VCaP (cell line): ENCODE measurements around the gene TXNDC11.
A peak's percentile ranks its signal among the peaks of the same experiment; 100 is the strongest.

Source experiments
- H3K27ac ChIP-seq: fragments of 450-650 bp; 2 replicates; pipeline ENCODE4 v1.5.1; 2017
- TF ChIP-seq, protein P1 (sequence below): fragments of 450-650 bp; conservative IDR thresholded peaks from 2 replicates; pipeline ENCODE4 v1.5.1; 2017; ENCODE audit warnings: mild to moderate bottlenecking, moderate library complexity

Gene TXNDC11

DNA sequence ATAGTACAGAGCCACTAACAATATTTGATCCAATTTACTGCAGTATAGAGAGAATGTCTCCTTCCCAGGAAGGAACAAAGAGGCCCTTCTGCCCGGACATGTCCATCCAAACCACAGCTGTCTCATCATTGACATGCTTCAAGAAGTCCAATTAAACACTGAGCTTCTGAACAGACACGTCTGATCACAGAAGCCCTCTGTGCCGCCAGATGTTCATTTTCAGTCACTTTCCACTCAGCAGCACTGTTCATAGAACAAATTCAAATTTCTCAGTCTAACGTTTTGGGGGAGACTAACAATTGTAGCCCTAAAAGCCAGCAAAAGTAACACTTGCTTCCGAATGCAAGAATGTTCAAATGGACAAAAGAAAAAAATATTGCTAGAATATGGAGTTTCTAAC lies 39.1 kb upstream of the TXNDC11 start:
- TF ChIP-seq, protein P1, sequence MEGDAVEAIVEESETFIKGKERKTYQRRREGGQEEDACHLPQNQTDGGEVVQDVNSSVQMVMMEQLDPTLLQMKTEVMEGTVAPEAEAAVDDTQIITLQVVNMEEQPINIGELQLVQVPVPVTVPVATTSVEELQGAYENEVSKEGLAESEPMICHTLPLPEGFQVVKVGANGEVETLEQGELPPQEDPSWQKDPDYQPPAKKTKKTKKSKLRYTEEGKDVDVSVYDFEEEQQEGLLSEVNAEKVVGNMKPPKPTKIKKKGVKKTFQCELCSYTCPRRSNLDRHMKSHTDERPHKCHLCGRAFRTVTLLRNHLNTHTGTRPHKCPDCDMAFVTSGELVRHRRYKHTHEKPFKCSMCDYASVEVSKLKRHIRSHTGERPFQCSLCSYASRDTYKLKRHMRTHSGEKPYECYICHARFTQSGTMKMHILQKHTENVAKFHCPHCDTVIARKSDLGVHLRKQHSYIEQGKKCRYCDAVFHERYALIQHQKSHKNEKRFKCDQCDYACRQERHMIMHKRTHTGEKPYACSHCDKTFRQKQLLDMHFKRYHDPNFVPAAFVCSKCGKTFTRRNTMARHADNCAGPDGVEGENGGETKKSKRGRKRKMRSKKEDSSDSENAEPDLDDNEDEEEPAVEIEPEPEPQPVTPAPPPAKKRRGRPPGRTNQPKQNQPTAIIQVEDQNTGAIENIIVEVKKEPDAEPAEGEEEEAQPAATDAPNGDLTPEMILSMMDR, result no peak
- no peak overlapping the region; the same call in 1 of the 2 replicates for H3K27ac ChIP-seq

DNA sequence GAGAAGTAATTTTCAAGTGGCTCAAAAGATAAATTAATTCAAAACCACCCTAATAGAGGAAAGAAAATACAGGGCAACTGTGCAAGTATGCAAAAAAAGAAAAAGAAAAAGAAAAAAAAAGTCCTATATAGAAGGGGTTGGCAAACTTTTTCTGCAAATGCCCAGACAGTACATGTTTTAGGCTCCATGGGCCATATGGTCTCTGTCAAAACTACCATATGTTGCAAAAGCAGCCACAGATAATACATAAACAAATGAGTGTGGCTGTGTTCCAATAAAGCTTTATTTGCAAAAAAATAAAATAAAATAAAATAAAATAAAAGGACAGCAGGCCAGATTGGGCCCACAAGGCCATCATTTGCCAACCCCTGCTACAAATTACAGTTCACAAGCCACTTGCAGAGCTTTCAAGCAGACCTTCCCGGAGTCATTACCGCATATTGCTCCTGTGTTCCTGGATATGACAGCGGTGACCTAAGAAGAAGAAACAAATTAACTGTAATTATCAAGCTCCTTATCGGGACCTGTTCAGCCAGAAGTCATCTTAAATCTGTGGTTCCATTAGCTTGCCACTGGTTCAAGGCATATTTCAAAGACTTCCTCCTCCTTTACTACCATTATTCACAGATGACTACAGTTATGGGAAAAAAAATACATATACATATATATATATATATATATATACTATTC lies 38.5 kb upstream of the TXNDC11 start:
- TF ChIP-seq, protein P1, result no peak
- H3K27ac ChIP-seq, result no peak overlapping the region

DNA sequence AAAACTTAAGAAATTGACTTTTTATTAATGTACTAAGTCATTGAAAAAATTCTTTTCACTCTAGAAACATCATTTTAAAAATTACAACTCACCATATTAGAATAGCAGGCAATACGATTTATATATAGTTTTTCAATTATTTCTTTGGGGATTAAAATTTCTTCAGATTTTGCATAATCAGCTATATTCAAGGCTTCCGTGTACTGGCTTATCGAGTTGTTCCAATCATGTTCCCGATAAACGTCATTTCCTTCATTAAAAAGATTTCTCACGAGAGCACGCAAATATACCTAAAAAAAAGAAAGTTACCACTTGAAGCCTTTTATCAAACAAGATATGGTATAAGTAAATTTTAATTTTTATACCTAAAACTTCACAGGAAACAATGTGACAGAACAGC lies 36.4 kb upstream of the TXNDC11 start:
- TF ChIP-seq, protein P1, result no peak
- no peak overlapping the region for H3K27ac ChIP-seq

DNA sequence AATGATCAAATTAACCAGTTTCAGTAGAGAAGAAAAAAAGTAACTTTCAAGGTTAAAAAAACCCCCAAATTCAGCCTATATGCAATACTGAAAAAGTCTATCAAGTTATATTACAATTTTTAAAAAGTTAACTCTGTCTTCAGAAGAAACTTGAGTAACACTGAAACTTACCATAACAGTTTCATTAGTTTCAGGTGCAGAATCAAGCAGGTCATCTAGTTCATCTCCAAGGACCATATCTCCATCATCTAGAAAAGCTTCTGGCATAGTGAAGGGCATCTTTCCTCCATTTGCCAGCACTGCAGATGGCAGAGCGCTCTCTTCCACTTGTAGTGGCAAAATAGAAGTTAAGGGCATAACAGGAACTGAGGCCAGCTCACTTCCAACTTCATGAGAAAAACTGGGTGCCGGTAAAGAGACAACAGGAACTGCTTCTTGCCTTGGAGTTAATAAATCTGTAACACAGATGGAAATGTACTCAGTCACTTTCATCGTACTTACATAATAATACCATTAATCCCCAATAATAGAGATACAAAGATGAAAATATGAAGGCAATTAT lies 31.5 kb upstream of the TXNDC11 start:
- H3K27ac ChIP-seq, result no peak overlapping the region
- TF ChIP-seq, protein P1, result no peak

DNA sequence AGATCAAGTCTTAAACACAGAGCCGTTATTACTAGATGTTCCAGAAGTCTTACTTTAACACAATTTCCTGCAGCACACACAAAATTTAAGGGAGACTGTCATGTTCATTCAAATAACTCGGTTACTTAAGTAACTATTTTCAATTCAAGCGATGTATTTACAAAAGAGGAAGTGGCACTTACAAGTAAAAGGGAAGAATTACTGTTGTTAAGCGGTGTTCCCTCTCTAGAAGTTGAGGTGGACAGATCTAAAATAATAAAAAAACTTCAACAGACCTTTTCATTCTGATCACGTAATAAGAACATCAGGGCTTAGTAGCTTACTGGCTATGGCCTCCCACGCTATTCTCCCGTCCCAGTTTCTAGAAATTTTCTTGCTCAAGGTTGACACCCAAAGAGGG lies 26.2 kb upstream of the TXNDC11 start:
- no peak overlapping the region for H3K27ac ChIP-seq
- TF ChIP-seq, protein P1, result no peak

DNA sequence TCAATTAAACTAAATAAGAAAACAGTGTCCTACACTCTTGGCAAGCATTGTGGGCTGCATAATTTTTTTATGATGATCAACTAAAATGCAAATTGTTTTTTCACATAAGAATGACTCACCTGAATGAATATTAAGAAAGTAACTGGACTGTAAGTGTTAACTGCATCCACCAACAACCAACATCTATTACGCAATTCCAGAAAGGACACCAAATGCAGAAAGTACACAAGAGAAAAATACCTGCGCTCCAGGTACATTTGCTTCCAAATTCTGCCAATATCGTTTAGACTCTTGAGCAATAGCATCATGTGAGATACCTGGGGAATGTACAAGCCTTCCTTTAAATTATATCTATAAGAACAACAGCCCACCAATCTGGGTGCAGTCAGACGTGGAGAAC lies 19.8 kb upstream of the TXNDC11 start:
- TF ChIP-seq, protein P1, result no peak
- H3K27ac ChIP-seq, result no peak overlapping the region

DNA sequence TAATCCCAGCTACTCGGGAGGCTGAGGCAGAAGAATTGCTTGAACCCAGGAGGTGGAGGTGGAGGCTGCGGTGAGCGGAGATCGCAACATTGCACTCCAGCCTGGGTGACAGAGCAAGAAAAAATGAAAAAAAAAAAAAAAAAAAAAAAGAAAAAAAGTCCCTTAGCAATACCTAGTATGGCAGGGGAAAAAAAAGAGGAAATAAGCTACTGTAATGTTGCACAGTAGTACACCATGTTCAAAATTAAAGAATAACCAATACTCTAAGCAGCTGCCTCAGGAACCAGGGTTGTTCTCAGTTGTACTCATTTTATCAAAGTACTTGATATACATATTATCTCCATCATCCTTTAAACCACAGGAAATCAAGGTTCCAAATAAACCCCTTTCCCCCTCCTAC lies 17.3 kb upstream of the TXNDC11 start:
- TF ChIP-seq, protein P1, result no peak
- H3K27ac ChIP-seq, result peak overlapping the region; percentile 70; the same call in 1 of the 2 replicates
